Keratinocyte (primary cell): ENCODE data around the gene TARDBP.

Source experiments
- CTCF ChIP-seq, 3 experiments: IDR thresholded peaks in 1 of 3; conservative IDR thresholded peaks in 1 of 3; optimal IDR thresholded peaks in 1 of 3; 2 replicates in 2 of 3; 3 replicates in 1 of 3; pipeline versions ENCODE3 to v1.5.1; 2011; ENCODE audit warnings: low read length in 3 of 3, mild to moderate bottlenecking in 3 of 3, moderate library complexity in 2 of 3, control low read depth in 1 of 3, inconsistent platforms in 1 of 3; ENCODE audit not compliant: insufficient read depth in 2 of 3; ENCODE audit errors: extremely low read depth in 1 of 3
- EZH2 ChIP-seq: IDR thresholded peaks from one replicate; pipeline ENCODE4 v1.6.1; 2012; ENCODE audit warnings: inconsistent platforms, mild to moderate bottlenecking, low read length, moderate library complexity

- TF ChIP-seq CTCF (optimal IDR thresholded peaks at IDR 0.05 in 1 of 3, IDR thresholded peaks at IDR 0.05 in 1 of 3, conservative IDR thresholded peaks at IDR 0.05 in 1 of 3; ENCODE audit: extremely low read depth in 1 of 3, insufficient read depth in 2 of 3, low read length in 3 of 3) (no peak), EZH2 (no peak)
Measured at GRCh38 chr1:10990828-10991227, 21.6 kb upstream of the TARDBP start.
